ENCODE measurements around the gene CACNA1C.

Gene CACNA1C

DNA sequence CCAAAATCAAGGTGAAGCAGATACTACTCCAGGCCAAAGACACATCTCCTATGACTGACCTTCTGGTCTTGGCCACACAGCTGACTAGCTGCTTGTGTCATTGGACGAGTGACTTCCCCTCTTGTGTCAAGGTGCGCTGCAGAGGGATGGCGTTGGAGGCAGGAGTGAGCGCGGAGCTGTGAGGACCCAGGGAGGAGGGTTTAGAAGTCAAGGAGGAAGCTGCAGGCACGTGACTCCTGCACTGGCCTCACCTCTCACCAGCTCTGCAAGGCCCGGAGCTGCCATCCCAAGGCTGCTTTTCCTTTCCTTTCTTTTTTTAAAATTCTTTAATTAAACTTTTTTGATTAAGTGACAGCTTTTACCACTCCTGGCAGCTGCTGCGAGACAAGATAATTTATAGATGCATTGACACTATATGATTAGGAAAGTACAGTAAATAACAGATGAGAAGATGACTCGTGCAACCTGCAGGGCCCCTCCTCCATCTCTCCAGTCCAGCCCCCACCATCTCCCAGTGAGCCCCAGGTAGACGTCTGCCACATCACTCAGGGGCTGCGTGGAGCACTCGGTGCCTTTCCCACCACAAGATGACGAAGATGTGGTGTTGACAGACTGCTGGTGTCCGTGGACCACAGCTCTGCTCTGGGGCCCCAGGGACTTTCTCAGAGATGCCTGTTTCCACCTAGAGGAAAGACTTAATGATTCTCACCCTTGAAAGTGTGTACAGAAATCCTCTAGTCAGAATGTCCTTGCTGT lies 350.6 kb downstream of the CACNA1C start:
- DNase-seq = no peak

DNA sequence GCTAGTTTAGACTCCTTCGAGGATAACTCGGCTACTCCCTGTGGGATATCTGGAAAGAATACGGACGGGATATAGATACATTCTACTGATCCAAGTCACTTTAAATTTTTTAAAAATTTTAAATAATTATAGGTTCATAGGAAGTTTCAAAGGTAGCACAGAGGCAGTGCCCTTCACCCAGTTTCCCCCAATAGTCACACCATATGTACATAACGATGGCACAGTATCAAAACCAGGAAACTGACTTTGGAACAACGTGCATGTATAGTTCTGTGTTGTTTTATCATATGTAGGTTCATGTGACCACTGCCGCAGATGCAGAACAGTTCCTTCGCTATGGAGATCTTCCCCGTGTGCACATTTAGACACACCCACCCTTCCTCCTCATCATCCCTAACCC lies 352.3 kb downstream of the CACNA1C start:
- no peak for DNase-seq

DNA sequence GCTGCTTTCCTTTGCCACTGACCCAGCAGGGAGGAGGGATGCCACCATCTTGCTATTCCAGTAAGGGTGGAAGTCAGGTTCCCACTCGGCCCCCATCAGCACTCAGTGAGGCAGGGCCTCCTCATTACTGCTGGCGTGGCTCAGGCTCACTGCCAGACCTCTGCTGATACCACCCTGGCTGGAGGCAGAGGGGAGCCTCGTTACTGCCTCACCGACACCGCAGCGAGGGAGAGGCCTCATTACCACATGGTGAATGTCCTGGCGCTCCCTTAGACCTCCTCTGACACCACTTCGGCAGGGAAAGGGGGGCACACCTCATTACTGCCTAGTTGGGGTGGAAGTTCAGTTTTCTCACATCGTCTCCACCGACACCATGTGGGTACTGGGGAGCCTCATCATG lies 354.1 kb downstream of the CACNA1C start:
- no peak for DNase-seq

DNA sequence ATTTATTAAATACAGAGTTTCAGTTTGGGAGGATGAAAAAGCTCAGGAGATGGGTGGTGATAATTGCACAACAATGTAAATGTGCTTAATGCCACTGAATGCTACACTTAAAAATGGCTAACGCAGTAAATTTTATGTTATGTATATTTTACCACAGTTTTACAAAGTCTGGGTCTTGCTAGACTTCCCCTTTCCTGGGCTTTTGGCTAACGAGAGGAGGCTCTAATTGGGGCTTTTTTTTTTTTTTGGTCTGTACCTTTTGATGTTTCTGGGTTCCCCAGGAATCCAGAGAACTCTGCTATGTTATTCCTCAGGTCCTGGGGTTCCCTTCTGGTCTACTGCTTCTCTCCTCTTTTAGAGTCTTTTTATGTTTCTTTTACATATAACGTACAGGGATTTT lies 355.5 kb downstream of the CACNA1C start:
- DNase-seq = no peak

DNA sequence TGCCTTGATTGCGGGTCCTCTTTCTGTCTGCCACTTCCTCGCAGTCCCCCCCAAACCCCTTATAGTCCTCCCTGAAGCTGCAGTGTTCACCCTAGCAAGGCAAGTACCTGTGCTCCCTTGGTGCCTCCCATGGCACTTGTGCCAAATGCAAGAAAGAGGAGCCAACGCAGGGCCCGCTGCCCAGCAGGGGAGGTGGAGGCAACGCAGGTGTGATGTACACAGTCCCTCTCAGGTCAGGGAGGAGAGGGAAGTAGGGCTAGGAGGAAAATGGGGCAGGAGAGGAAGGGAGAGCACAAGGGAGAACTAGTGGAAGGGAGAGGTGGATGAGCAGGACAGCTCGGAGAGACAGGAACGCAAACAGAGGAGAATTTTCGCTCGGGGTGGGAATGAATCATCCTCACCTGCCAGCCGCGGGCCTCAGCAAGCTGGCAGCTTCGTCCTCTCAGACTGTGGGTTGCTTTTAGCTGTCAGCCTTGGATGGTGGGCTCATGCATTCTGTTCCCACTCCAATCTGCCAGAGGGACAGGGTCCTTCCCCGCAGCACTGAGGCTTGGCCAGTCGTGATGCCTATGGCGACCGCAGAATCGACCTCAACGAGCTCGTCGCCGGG lies 357.0 kb downstream of the CACNA1C start:
- no peak for DNase-seq

DNA sequence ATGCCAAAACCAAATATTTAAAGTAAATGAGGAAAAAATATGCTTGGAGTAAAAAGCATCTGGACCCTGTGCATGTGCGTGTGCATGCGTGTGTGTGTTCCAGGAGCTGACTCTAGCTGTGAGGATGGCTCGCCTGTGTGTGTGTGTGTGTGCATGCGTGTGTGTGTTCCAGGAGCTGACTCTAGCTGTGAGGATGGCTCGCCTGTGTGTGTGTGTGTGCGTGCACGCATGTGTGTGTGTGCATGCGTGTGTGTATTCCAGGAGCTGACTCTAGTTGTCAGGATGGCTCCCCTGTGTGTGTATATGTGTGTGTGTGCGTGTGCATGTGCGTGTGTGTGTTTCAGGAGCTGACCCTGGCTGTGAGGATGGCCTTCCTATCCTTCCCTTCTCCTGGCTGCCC lies 357.7 kb downstream of the CACNA1C start:
- no peak for DNase-seq

DNA sequence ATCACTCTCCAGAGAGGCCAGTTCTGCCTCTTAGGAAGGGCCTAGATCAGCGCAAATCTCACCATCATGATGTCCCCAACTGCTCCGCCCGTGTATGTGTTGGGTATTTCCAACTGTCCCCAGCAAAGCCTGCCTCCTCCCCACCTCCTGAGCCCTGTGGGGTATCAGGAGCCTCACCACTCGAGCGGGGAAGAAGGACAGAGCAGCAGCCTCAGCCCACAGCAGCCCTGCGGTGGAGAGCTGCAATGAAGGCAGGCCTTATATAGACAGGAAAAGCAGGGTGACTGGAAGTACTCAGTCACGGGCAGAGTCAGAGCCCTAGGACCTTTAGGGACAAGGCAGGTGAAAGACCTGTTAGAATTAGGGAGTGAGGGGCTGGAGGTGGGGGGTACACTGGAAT lies 358.2 kb downstream of the CACNA1C start:
- no peak for DNase-seq

DNA sequence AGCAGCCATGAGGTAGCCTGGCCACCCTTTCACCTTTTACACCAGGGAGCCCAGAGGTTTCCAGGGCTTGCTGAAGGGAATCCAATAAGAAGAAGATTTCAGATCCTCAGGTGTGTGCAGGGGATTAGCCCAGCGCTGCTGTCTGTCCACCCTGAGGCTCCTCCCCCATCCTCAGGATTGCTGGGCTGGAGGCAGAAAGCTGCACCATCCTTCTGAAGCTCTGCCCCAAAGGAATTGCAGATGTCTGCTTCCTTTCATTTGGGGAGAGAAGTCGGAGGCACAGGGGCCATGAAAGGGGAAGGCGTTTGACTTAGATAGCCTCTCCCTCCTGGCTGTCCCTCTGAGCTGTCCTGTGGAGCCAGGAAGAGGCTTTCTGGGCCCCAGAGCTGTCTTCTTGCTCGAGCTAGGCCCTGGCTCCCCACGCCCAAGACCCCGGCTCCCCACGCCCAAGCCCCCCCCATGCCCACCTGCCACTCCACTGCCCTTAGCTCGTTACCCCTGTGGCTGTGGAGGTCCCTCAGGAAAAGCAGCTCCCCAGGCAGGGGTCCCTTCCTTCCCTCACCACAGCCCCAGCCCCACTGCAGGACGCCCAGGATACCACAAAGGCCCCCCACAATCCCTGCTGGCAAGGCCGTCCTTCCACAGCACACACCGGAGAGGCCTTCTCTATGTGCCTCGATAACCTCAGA lies 359.0 kb downstream of the CACNA1C start:
- DNase-seq = no peak

DNA sequence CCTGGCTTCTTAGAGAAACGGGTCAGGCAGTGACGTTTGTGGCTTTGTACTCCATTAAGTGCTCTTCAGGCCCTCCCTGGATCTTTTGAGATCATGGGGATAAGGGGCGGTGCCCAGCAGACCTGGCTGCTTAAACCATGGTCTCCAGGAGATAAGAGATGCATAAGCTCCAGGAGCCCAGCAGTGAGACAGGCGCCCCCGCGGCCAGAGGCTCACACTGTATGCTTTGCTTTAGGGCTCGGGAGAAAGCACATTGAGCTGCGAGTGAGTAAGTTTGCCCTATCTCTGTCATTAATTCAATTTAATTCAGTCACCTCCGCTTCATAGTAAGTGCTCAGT lies 359.5 kb downstream of the CACNA1C start:
- no peak for DNase-seq

DNA sequence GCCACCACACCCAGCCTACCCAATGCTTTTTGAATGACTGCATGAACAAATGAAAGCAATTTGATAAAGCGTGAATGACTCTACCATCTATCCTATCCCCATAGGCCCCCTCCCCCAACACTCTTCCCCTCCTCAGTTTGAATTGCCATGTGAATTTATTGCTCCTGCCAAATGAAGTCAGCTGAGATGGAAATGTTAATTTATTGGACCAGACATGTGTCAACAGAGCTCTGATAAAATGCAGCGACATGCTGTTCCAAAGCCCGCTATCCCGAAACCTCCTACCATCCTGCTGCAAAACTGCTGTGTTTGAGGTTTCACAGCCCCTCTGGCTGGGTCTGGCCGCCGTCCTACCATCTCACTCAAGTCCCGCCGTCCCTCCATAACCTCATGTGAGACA lies 360.5 kb downstream of the CACNA1C start:
- DNase-seq = no peak

DNA sequence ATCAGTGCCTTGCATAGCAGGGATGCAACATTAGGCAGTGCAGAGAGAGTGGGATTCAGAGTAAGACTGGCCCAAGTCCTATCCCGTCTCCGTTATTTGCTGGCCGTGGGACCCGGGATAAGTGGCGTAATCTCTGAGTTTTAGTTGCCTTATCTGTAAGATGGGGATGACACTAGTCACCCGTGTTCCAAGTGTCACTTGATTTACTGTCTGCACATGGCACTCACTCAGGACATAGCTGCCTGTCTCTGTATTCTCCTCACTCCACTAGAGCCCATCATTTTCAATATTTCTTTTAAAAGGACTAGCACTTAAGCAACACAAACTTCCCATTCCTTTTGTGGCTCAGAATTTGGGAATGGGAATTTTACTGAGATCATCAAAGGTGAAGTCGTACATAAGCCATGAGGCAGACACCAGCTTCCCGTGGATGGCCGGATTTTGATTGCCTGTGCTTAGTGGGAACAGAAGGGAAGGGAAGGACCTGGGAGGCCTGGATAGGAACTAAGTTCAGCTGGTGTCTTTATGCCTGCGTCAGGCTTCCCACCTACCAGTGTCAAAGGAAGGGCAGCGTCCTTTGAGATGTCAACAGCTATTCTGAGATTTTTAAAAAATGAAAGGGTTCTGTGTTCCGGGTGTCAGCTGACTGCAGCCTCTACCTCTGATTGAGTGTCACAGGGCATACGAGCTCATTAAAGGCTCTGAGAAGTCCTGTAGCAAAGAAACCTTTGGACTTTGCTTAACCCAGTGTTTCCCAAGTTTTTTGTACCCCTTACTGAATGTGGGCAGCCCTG lies 361.4 kb downstream of the CACNA1C start:
- no peak for DNase-seq

DNA sequence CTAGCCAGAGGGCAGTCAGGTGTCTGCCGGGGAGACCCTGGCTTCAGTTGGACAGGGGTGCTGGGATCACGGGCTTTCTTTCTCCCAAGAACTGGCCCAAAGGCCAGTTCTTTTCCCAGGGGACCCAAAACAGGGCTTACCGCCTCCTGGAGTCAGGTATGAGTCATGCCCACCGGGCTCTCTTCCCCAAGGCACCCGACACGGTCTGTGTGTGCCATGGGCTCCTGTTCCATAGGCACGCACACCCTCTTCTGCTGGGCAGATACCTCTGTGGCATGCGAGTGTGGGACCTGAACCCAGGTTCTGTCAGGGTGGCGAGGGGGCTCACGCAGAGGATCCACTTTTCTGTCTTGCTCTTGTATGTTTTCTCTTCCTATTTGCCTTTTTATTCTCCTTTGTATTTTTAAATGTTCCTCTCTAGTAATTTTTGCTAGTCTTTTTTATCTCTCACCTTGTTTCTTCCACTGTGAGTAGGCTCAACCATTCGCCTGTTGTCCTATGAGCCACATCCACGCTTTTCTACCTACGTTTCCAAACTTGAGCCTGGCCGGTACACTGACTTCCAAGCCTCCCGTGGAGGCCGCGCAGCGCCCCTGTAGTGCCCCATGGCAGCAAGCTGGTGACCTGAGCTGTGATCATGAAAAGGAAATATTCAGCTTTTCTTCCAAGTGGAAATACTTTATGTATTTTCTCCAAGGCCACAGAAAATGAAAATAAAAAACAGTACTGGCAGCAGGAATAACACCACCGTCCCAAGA lies 362.2 kb downstream of the CACNA1C start:
- no peak for DNase-seq

DNA sequence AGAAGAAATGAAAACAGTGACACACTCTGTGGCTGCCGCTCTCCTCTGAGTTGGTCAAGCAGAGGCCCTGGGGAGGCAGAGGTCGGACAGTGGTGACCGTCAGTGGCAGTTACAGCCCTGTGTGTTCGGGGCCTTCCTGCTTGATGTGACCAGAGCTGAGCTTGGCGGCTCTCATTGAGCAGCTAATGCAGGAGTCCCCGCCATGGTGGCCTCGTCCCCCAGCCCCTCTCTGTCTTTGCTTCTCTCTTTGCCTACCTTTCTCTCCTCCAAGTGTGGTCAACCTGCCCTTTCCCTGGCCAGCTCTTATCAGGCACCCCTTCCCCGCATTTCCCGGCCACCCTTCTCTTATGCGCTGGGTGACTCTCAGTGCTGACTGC lies 362.8 kb downstream of the CACNA1C start:
- no peak for DNase-seq

DNA sequence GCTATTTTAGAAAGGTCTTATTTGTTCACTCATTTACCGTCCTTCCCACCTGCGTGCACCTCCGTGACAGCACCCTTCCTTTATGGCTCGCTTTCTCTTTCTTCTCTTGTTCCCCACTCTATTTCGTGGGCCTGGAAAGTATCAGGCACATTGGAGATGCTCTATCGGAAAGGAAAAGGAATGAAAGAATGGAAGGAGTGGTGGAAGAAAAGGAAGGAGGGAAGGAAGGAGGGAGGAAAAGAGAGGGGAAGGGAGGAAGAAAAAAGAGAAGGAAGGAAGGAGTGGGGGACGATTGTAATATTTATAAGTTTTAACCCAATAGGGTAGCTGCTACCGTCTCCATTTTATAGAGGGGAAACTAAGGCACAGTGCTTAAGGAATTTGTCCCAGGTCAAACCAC lies 363.4 kb downstream of the CACNA1C start:
- no peak for DNase-seq

DNA sequence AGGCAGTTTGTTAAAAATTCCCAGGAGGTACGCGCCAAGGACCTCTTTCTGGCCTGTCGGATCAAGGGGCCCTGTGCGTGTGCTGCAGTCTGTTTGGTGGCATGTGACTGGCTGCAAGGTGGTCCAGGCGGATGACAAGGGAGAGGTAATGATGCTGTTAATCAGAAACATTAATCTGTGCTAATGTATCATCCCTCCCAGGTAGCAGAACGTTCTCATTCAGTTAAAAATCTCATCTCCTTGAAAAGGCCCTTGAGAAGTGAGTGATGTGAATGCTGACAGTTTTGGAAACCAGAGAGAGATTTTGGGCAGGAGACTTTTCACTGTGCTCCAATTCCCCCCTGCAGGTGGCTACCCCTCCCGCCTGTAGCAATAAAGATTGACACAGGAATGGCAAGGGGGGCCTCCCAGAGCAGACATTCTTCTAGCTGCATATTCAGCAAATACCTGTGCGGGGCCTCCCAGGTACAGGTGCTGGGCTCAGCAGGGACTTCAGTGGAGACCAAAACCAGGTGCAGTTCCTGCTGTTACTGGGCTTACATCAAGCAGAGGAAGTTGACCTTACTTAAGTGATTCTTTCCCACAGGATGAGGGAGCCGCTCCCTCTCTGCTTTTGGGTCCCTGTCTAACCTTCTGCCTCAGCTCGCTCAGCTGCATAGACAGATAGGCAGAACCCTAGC lies 364.8 kb downstream of the CACNA1C start:
- DNase-seq = peak; percentile 5

DNA sequence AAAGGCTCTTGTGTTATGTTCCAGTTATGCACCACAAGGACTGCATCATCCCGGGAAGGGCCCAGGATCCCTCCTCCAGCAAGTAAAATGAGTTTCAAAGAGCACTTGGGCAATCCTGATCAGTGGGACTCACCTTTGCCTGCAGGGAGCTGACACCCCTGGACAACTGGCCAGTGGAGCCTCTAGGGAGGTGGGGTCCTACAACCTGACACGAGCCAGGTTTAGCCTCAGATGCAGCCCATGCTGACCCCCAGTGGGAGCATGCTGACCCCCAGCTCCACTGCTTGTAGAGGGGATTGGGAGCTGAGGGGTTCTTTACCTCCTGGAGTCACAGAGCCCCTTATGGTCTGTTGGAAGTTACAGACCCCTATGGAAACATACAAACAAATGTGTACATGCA lies 365.8 kb downstream of the CACNA1C start:
- no peak for DNase-seq

DNA sequence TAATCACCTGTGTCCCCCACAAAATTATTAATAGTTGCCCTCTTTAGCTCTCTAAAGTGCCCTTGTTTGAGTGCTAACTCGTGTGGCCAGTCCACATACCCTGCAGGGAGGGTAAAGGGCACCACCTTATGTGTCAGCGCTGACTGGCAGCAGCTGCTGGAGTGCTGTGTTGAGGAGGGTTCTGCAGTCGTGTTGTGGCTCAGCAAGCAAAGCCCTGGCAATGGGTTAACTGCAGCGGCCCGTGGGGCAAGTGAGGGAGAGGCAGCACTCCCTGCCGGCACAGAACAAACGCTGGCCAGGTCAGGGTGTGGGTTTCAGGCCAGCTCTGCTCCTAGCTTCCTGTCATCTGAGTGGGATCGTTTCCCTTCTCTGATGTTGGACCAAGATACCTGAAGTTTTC lies 369.8 kb downstream of the CACNA1C start:
- DNase-seq = no peak

DNA sequence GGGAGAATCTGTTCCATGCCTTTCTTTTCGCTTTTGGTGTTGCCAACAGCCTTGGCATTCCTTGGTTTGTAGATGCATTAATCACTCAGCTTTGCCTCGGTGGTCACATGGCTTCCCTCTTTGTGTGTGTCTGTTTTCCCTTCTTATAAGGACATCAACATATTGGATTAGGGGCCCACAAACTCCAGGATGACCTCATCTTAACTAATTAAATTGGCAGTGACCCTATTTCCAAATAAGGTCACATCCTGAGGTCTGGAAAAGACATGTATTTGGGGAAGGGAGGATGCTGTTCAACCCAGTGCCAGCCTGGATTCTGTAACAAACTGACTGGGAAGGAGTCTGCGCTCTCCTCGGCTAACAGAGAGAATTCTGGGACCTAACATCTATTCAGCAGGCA lies 376.2 kb downstream of the CACNA1C start:
- no peak for DNase-seq

DNA sequence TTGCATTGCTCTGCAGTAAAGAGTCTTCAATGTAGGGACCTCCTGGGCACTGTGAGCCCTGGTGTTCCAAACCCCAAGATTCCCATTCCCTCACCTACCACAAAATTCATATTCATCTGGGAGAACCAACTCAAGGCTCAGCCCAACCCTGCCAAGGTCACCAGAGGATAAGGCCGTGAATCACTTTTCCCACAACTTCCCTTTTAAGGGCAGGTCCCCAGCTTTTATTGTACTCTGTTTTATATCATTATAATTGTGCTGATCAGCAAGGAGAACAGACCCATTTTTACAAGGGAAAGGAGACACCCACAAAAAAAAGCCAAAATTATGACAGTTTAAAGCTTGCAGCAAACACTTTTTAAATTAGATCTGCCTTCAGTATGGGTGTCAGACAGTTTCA lies 379.0 kb downstream of the CACNA1C start:
- no peak for DNase-seq

DNA sequence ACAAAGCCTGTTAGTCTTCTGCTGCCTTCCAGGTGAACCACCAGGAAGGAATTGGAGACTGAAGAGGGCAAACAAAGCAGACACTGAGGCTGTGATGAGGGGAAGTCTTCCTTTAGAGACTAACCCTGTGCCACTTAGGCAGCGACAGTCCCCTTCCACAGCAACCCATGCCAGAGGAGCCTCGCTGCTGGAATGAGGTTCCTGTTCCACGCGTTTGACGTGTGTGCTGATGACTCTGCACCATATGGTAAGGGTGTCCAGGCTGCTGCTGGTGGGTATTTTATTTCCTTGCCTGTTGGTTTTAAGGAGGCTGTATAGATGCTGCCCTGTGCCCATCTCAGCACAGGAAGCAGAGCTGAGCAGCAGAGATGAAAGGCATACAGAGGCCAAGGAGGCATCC lies 380.1 kb downstream of the CACNA1C start:
- no peak for DNase-seq

DNA sequence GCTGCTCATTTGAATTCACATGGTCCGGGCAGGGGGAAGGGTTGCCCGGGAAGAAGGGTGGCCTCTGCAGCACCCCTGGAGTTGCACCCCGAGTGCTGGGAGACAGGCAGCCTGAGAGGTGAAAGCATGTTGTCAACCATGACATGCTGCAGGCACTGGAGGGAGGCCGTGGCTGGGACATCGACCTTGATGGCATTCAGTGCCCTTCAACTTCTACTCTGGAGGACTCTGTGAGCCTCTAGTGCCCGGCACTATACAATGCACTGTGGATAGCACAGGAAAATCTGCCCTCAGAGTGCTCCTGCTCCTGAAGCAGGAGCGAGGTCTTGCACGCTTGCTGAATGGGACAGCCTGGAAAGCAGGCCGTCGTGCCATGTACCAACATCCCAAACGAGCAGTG lies 382.7 kb downstream of the CACNA1C start:
- DNase-seq = no peak

DNA sequence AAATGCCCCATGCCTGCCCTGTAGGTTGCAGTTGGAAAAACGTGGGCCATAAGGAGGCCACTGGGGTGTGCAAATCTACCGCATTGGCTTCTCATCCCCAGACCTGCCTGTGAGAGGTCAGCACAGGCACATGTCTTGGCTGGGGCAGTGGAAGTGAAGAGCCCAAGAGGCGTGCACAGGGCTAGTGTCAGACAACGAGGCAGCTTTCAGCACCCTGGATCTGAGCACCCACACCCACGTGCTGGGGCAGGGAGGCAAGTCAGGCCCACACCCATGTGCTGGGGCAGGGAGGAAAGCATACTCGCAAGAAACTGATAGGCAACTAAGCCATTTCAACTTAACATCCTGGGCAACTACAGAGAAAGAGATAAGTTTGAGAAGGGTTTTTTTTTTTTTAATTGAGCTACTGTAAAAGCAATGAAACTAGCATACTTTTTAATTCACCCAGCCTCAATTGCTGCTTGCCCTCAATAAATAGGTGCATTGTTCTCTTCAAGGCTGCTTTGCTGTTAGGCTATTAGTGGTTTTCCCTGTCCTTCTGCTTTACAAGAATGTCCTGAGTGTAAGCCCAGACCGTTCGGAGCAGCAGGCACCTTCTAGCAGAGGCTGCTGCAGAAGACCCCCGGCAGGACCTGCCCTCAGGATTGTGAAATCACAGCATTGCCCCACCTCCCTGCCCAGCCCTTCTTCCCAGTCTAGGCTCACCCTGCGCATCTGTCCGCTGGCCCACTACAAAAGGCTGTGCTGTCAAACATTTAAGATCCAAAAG lies 386.7 kb downstream of the CACNA1C start:
- DNase-seq = no peak

All from RPMI8226 (cell line).